Measurements from ENCODE around the gene GPC2.
A peak's percentile ranks its signal among the peaks of the same experiment; 100 is the strongest.

GPC2 gene

DNA sequence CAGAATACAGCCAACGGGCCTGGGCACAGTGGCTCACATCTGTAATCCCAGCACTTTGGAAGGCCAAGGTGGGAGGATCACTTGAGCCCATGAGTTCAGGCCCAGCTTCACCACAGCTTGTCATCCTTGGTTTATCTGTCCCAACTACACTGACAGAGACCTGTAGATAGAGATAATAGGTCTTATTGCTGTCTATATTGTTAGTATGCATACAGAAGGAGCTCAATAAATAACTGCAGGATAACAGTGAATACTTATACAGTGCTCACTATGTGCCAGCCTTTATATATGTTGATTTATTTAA is 56.5 kb downstream of the GPC2 start:
- DNase-seq (ENCODE audit: low spot score), result no peak

DNA sequence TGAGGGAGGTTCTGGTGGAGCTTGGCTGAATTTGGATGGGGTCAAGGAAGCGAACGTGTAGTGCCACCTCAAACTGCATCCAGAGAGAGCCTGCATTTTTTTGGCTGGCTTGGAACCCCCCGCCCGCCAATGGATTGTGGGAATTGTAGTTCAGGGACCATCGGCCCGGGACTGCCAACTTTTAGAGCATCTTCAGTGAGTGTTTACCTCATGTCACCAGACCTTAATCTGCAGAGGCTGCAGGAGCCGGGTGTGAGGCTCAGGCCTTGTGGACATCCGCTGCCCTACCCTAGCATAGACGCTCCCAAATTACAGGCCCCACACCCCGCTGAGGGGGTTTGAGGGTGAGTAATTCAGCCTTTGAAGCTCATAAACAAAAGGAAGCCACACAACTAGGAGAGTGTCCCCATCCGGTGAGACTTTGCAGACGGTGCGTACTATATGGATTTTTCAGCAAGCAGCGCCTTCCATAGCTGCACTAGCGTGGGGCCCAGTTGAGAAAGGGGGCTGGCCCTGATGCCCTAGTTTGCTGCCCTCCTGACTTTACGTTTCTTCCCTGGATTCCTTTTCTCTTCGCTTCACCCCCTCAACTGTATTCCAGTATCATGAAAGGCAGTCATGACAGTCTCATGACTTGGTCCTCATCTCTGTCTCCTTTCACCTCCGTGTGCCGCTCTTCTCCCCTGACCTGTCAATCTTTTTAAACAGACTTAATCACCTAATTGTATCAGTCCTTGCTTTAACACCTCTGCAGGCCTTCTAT is 57.0 kb downstream of the GPC2 start:
- DNase-seq (ENCODE audit: low spot score), result peak; percentile 68
